HFFc6 (cell line): ENCODE data around the gene PPP1R16B. TPM values are rescaled to one million over a fixed set of nuclear protein-coding genes. Genes with fewer than 3 reads are reported as not detected.

Experiments
- DNase-seq: peaks from one replicate; pipeline ENCODE4 v3.0.0-alpha.2; 2018
- H3K27ac Mint-ChIP-seq: 2 replicates; pipeline ENCODE4 v1.8.0; 2020; ENCODE audit warnings: mild to moderate bottlenecking, mixed read lengths
- H3K27me3 Mint-ChIP-seq: 2 replicates; pipeline ENCODE4 v1.8.0; 2021; ENCODE audit warnings: mild to moderate bottlenecking, moderate library complexity, mixed read lengths; ENCODE audit not compliant: insufficient read depth
- H3K36me3 Mint-ChIP-seq: 2 replicates; pipeline ENCODE4 v1.8.0; 2021; ENCODE audit warnings: low read depth, mixed read lengths
- H3K4me1 Mint-ChIP-seq: 2 replicates; pipeline ENCODE4 v1.8.0; 2020; ENCODE audit warnings: low read depth, mixed read lengths
- H3K4me3 Mint-ChIP-seq: 2 replicates; pipeline ENCODE4 v1.8.0; 2020; ENCODE audit warnings: mild to moderate bottlenecking, moderate library complexity, mixed read lengths
- H3K9me3 Mint-ChIP-seq: 2 replicates; pipeline ENCODE4 v1.8.0; 2020; ENCODE audit warnings: mild to moderate bottlenecking, mixed read lengths
- total RNA-seq, 6 experiments: library from RNA; stranded (reverse); fragmentation: NEBNext Ultra II Directional; extraction: Animal tissue kit (Norgen Biotek cat#: 25700); gene quantifications; 2 replicates in 1 of 6; 3 replicates in 5 of 6; pipeline ENCODE4 v1.2.3, GENCODE V29; 2021
- TF ChIP-seq, protein P1 (sequence below): fragments of 200-600 bp; sonication (generic); IDR thresholded peaks from 2 replicates; pipeline ENCODE4 v1.5.0; 2021; ENCODE audit warnings: antibody characterized with exemption, mild to moderate bottlenecking

The PPP1R16B gene
- total RNA-seq, 6 experiments from 2014 or later, result not detected

DNA sequence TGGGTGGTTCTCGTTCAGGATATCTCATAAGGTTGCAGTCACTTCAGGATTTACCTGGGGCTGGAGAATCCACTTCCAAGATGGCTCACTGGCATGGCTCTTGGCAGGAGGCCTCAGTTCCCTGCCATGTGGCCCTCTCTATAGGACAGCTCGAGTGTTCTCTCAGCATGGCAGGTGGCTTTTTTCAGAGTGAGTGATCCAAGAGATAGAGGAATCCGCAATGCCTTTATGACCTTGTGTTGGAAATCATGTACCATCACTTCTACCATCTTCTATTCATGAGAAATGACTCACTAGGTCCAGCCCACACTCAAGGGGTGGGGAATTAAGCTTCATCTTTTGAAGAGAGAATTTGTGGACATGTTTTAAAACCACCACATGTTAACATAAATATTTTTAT, 37.8 kb downstream of the PPP1R16B start:
- no peaks in the 10 kb centered on the region for H3K36me3 Mint-ChIP-seq
- H3K27ac Mint-ChIP-seq, result no peak overlapping the region
- H3K9me3 Mint-ChIP-seq, result no peaks in the 10 kb centered on the region
- TF ChIP-seq, protein P1, sequence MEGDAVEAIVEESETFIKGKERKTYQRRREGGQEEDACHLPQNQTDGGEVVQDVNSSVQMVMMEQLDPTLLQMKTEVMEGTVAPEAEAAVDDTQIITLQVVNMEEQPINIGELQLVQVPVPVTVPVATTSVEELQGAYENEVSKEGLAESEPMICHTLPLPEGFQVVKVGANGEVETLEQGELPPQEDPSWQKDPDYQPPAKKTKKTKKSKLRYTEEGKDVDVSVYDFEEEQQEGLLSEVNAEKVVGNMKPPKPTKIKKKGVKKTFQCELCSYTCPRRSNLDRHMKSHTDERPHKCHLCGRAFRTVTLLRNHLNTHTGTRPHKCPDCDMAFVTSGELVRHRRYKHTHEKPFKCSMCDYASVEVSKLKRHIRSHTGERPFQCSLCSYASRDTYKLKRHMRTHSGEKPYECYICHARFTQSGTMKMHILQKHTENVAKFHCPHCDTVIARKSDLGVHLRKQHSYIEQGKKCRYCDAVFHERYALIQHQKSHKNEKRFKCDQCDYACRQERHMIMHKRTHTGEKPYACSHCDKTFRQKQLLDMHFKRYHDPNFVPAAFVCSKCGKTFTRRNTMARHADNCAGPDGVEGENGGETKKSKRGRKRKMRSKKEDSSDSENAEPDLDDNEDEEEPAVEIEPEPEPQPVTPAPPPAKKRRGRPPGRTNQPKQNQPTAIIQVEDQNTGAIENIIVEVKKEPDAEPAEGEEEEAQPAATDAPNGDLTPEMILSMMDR, result no peak
- no peak overlapping the region for H3K4me3 Mint-ChIP-seq
- H3K4me1 Mint-ChIP-seq, result peaks cover 6% of the 10 kb centered on the region; the same call in 1 of the 2 replicates
- peaks cover 31% of the 10 kb centered on the region for H3K27me3 Mint-ChIP-seq
- DNase-seq, result no peak

DNA sequence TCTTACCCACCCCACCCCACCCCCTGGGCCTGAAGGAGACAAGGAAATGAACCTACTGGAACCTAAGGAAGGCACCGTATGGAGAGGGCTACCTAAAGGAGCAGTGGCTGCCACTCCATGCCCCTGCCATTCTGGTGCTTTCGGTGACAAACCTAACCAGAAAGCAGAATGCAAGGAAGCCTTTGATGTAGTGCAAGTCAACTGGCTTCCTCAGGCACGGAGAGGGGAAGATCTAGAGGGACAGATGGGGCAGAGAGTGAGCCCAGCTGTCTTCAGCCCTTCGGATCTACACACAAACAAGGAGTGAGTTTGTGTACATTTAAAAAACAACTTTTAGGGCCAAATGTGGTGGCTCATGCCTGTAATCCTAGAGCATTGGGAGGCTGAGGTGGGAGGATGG, 39.5 kb downstream of the PPP1R16B start:
- no peaks in the 10 kb centered on the region for H3K9me3 Mint-ChIP-seq
- peaks cover 27% of the 10 kb centered on the region for H3K27me3 Mint-ChIP-seq
- no peaks in the 10 kb centered on the region for H3K36me3 Mint-ChIP-seq
- H3K4me1 Mint-ChIP-seq, result peaks cover 6% of the 10 kb centered on the region; the same call in 1 of the 2 replicates
- no peak for DNase-seq
- no peak overlapping the region for H3K27ac Mint-ChIP-seq
- TF ChIP-seq, protein P1, result no peak
- H3K4me3 Mint-ChIP-seq, result no peak overlapping the region

DNA sequence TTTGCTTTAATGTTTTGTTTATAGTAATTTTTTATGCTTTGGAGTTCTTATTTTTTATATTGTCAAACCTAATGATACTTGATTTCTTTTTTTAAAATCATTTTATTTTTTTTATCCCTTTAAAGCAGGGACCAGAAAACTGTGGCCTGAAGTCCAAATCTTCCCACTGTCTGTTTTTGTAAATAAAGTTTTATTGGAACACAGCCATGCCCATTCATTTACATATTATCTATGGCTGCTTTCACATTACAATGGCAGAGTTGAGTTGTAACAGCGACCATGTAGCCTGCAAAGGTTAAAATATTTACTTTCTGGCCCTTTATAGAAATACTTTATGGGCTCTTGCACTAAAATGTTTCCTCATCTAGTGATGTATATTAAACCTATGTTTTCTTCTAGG, 42.3 kb downstream of the PPP1R16B start:
- Mint-ChIP-seq H3K9me3 (no peaks in the 10 kb centered on the region), H3K27me3 (peaks cover 22% of the 10 kb centered on the region), H3K36me3 (no peaks in the 10 kb centered on the region), H3K27ac (no peak overlapping the region), H3K4me3 (no peak overlapping the region), H3K4me1 (no peaks in the 10 kb centered on the region)
- no peak for DNase-seq
- TF ChIP-seq, protein P1, result no peak

DNA sequence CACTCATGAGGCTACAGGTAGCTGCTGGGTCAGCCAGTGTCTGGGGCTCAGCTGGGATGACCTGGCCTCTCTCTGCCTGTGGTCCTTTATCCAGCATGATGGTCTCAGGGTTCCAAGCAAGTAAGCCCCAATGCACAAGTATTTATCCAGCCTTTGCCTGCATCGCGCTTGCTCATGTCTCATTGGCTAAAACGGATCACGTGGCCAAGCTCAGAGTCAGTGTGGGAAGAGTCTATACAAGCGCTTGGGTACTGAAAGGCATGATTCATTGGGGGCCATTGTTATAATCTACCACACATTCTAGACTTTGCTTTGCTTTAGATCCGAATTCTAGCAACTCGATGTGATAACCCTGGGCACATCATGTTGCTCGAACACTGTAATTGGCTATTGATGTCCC, 48.3 kb downstream of the PPP1R16B start:
- Mint-ChIP-seq H3K27me3 (peaks cover 15% of the 10 kb centered on the region), H3K27ac (no peak overlapping the region), H3K9me3 (no peaks in the 10 kb centered on the region), H3K36me3 (no peaks in the 10 kb centered on the region), H3K4me1 (peaks cover 12% of the 10 kb centered on the region), H3K4me3 (no peak overlapping the region)
- TF ChIP-seq, protein P1, result no peak
- no peak for DNase-seq

DNA sequence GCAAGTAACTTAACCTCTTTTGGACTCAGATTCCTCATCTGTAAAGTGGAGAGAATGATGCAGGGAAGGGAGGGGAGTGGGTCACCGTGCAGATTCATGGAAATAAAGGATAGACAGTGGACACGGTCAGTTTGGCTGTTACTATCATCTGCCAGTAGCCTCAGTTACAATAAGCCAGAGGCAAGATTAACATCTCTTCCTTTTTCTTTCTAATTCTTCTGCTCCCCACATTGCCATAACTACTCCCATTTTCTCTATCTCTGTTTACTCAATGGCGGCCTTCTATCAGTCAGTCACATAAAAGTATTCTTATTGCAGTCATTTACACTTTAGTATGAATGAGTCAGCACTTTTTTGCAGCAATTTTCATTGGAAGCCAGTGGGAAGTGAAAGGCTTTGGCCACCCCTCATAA, 49.2 kb downstream of the PPP1R16B start:
- Mint-ChIP-seq H3K4me3 (no peak overlapping the region), H3K36me3 (no peaks in the 10 kb centered on the region), H3K27ac (no peak overlapping the region; the same call in 1 of the 2 replicates), H3K9me3 (no peaks in the 10 kb centered on the region), H3K27me3 (peaks cover 15% of the 10 kb centered on the region), H3K4me1 (peaks cover 12% of the 10 kb centered on the region)
- TF ChIP-seq, protein P1, result no peak
- DNase-seq, result no peak

DNA sequence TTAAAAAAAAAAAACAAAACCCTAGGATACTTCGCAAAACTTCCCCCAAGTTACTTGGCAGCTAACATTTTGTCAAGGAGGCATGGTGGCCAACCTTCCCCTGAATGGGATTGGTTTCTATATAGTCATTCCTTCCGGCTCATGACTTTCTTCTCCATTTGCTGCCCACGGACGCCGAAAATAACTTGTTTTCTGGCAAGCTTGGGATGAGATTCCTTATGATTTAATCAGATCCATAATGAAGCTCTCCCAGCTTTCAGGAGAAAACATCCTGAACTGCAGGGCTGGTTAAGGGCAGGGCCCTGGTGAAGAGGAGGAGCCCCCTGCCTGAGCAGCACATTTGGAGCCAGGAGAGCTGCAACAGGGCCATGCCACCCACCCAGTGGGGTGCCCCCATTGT, 49.9 kb downstream of the PPP1R16B start:
- Mint-ChIP-seq H3K4me3 (no peak overlapping the region; the same call in 1 of the 2 replicates), H3K9me3 (no peaks in the 10 kb centered on the region), H3K27ac (no peak overlapping the region; the same call in 1 of the 2 replicates), H3K36me3 (no peaks in the 10 kb centered on the region), H3K4me1 (peaks cover 12% of the 10 kb centered on the region), H3K27me3 (peaks cover 15% of the 10 kb centered on the region)
- TF ChIP-seq, protein P1, result no peak
- peak; percentile 54 for DNase-seq
